Osteoblast (primary cell): ENCODE results near the gene FOSB. TPM values are rescaled to one million over a fixed set of nuclear protein-coding genes. Genes with fewer than 3 reads are reported as not detected.
A peak's percentile ranks its signal among the peaks of the same experiment; 100 is the strongest.

ENCODE experiments used
- DNase-seq: peaks from one replicate; pipeline ENCODE4 v3.0.0; 2011; ENCODE audit warnings: low spot score, mixed read lengths; ENCODE audit not compliant: insufficient read length; ENCODE audit errors: missing footprints
- H2AFZ ChIP-seq: 2 replicates; pipeline ENCODE4 v1.6.0; 2011; ENCODE audit warnings: mild to moderate bottlenecking, low read length
- H3K27ac ChIP-seq: 2 replicates; pipeline ENCODE4 v1.5.1; 2011; ENCODE audit warnings: mild to moderate bottlenecking, low read depth, low read length, moderate library complexity
- H3K27me3 ChIP-seq: 2 replicates; pipeline ENCODE4 v1.6.0; 2012; ENCODE audit warnings: mild to moderate bottlenecking, control low read depth, inconsistent platforms, low read length, moderate library complexity; ENCODE audit not compliant: insufficient read depth
- H3K36me3 ChIP-seq: 2 replicates; pipeline ENCODE4 v1.5.1; 2011; ENCODE audit warnings: mild to moderate bottlenecking, low read length, control low read depth, moderate library complexity; ENCODE audit not compliant: insufficient read depth
- H3K4me1 ChIP-seq: 2 replicates; pipeline ENCODE4 v1.5.1; 2011; ENCODE audit warnings: mild to moderate bottlenecking, low read length, control low read depth, moderate library complexity; ENCODE audit not compliant: insufficient read depth
- H3K4me2 ChIP-seq: 2 replicates; pipeline ENCODE4 v1.6.0; 2011; ENCODE audit warnings: mild to moderate bottlenecking, low read length; ENCODE audit not compliant: insufficient read depth
- H3K4me3 ChIP-seq: fragments of 200-600 bp; sonication (generic); 3 replicates; pipeline ENCODE4 v1.5.1; 2012; ENCODE audit warnings: mild to moderate bottlenecking, low read length, inconsistent platforms; ENCODE audit not compliant: insufficient read depth
- H3K79me2 ChIP-seq: 2 replicates; pipeline ENCODE4 v1.6.0; 2012; ENCODE audit warnings: mild to moderate bottlenecking, low read length, control low read depth, inconsistent platforms; ENCODE audit not compliant: insufficient read depth
- H3K9me3 ChIP-seq: 2 replicates; pipeline ENCODE4 v1.5.1; 2011; ENCODE audit warnings: low read depth, low read length, control low read depth
- H4K20me1 ChIP-seq: 2 replicates; pipeline ENCODE4 v1.6.0; 2012; ENCODE audit warnings: mild to moderate bottlenecking, low read length, control low read depth; ENCODE audit not compliant: insufficient read depth
- total RNA-seq: library from RNA; depleted of rRNA; stranded (reverse); fragments of >200 nt; gene quantifications from 2 replicates; pipeline ENCODE4 v1.2.3, GENCODE V29; 2012
- TF ChIP-seq, protein P1 (sequence below): IDR thresholded peaks from 2 replicates; pipeline ENCODE4 v1.5.1; 2011; ENCODE audit warnings: mild to moderate bottlenecking, low read depth, low read length, moderate library complexity; ENCODE audit errors: extremely low read depth

FOSB gene
- total RNA-seq, 1 donor: 3.3 TPM

DNA sequence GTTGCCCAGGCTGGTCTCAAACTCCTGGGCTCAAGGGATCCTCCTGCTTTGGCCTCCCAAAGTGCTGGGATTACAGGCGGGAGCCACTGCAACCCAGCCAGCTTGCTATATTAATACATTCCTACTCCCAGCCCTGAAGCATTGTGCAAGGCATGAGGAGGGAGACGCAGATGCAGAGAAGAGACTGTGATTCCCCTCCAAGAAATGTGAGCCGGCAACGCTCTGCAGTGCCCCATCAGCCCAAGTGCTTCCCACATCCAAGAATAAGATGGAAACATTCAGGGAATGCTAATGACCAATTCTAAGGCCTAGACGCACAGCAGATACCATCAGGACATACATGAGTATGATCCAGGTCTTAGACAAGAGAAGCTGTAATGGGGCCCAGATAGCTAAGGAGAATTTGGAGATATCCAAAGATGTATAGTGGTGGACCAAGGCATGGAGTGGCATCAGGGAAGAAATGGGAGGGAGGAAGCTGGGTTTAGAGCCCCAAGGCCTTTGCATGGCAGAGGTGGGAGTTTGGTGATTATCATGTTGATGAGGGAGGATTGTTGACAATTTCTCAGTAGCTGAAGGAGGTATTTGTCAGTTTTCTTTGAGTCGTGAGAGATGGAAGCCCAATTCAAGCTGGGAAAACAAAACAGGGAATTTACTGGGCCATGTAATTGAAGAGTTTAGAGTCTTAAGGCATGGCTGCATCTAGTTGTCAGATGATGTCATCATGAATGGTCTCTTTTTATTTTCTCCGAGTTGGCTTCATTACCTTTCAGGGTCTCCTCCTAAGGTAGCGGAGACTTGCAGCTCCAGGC lies 33.3 kb downstream of the FOSB start:
- Histone ChIP-seq H3K79me2 (no peaks in the 10 kb centered on the region), H3K27ac (no peak overlapping the region), H3K4me1 (peaks cover 15% of the 10 kb centered on the region), H2AFZ (no peak overlapping the region), H3K36me3 (no peaks in the 10 kb centered on the region), H3K9me3 (no peaks in the 10 kb centered on the region), H3K4me2 (no peak overlapping the region), H3K4me3 (no peak overlapping the region), H4K20me1 (no peaks in the 10 kb centered on the region), H3K27me3 (peaks cover 33% of the 10 kb centered on the region)
- peak; percentile 82 for DNase-seq
- TF ChIP-seq, protein P1, sequence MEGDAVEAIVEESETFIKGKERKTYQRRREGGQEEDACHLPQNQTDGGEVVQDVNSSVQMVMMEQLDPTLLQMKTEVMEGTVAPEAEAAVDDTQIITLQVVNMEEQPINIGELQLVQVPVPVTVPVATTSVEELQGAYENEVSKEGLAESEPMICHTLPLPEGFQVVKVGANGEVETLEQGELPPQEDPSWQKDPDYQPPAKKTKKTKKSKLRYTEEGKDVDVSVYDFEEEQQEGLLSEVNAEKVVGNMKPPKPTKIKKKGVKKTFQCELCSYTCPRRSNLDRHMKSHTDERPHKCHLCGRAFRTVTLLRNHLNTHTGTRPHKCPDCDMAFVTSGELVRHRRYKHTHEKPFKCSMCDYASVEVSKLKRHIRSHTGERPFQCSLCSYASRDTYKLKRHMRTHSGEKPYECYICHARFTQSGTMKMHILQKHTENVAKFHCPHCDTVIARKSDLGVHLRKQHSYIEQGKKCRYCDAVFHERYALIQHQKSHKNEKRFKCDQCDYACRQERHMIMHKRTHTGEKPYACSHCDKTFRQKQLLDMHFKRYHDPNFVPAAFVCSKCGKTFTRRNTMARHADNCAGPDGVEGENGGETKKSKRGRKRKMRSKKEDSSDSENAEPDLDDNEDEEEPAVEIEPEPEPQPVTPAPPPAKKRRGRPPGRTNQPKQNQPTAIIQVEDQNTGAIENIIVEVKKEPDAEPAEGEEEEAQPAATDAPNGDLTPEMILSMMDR: no peak

DNA sequence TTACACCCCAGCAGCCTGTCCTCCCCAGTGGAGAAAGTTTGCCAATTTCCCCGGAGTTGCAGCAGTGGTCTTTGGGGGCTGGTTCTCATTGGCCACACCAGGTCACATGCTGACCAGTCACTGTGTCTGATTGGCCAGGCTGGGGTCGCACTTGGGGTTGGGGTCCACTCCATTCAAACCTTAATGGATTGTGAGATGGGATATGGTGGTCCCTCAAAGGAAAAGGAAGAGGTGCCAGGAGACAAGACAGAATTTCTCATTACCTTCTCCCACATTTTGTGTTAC lies 33.9 kb downstream of the FOSB start:
- Histone ChIP-seq H3K9me3 (no peaks in the 10 kb centered on the region), H4K20me1 (no peaks in the 10 kb centered on the region), H3K36me3 (no peaks in the 10 kb centered on the region), H3K4me2 (no peak overlapping the region), H3K4me3 (no peak overlapping the region), H2AFZ (no peak overlapping the region), H3K27ac (no peak overlapping the region), H3K4me1 (peaks cover 14% of the 10 kb centered on the region), H3K27me3 (peaks cover 30% of the 10 kb centered on the region), H3K79me2 (no peaks in the 10 kb centered on the region)
- TF ChIP-seq, protein P1: no peak
- no peak for DNase-seq

- Histone ChIP-seq H3K4me3 (no peak overlapping the region), H4K20me1 (no peaks in the 10 kb centered on the region), H3K9me3 (no peaks in the 10 kb centered on the region), H3K36me3 (no peaks in the 10 kb centered on the region), H3K4me2 (no peak overlapping the region), H3K27ac (no peak overlapping the region), H3K4me1 (peaks cover 14% of the 10 kb centered on the region), H3K27me3 (peaks cover 30% of the 10 kb centered on the region), H2AFZ (no peak overlapping the region), H3K79me2 (no peaks in the 10 kb centered on the region)
- no peak for DNase-seq
- TF ChIP-seq, protein P1: no peak
Observed at GRCh38 chr19:45502111-45502510, 34.3 kb downstream of the FOSB start.

DNA sequence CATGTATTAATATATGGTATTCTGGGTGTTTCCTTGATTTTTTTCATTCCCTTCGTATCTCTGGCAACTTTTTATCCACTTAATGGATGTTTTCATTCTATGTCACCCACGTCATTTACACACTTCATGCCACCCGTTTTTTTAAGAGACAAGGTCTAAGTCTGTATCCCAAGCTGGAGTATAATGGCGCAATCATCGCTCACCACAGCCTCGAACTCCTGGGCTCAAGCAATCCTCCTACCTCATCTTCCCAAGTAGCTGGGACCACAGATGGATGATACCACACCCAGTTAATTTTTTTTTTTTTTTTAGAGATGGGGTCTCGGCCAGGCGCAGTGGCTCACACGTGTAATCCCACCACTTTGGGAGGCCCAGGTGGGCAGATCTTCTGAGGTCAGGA lies 36.1 kb downstream of the FOSB start:
- H3K4me3 ChIP-seq: no peak overlapping the region
- H3K9me3 ChIP-seq: no peaks in the 10 kb centered on the region
- H3K27ac ChIP-seq: no peak overlapping the region
- no peak overlapping the region for H3K4me2 ChIP-seq
- TF ChIP-seq, protein P1: no peak
- peaks cover 14% of the 10 kb centered on the region for H3K27me3 ChIP-seq
- peaks cover 1% of the 10 kb centered on the region for H4K20me1 ChIP-seq
- H3K36me3 ChIP-seq: no peaks in the 10 kb centered on the region
- DNase-seq: no peak
- peaks cover 14% of the 10 kb centered on the region for H3K79me2 ChIP-seq
- no peak overlapping the region for H2AFZ ChIP-seq
- peaks cover 14% of the 10 kb centered on the region for H3K4me1 ChIP-seq
